HepG2 (cell line): Measurements from ENCODE around the gene TUT1. TPM values are rescaled to one million over a fixed set of nuclear protein-coding genes. Genes with fewer than 3 reads are reported as not detected.

Source experiments
- ATAC-seq: fragments of 200-7000 bp; cut with Tn5 transposase; 3 replicates; pipeline ENCODE4 v1.9.1; 2020; ENCODE audit warnings: mild to moderate bottlenecking, moderate library complexity
- BruUV-seq: library from RNA; stranded (reverse); fragments of 400-500 nt; replicated peaks from 2 replicates; lab custom pipeline; 2021; lab: Mats Ljungman, UMichigan
- CTCF ChIA-PET: fragments of 300-600 bp; formaldehyde crosslinking; extraction: SDS; loops from one replicate; lab custom pipeline; 2021; ENCODE audit warnings: low total read pairs, inconsistent platforms, low intra/inter-chr PET ratio; lab: Yijun Ruan, JAX
- POLR2A ChIA-PET: fragments of 350-600 bp; sonication (Branson Sonifier 250); formaldehyde crosslinking; loops from one replicate; lab custom pipeline; 2020; ENCODE audit warnings: antibody characterized with exemption, inconsistent platforms; lab: Yijun Ruan, JAX
- DNase-seq: peaks from one replicate; pipeline ENCODE4 v3.0.0-alpha.2; 2015; ENCODE audit warnings: low spot score
- FAIRE-seq: peaks from 3 replicates; lab custom pipeline; 2011; peaks lifted over from hg19 to GRCh38; lab: Jason Lieb, UNC
- H2AFZ ChIP-seq: one replicate; pipeline ENCODE4 v1.6.1; 2011; ENCODE audit warnings: low read length, inconsistent platforms
- H3K27ac ChIP-seq: fragments of 300-600 bp; 3 replicates; pipeline ENCODE4 v1.8.0; 2011; ENCODE audit warnings: mixed run types, mild to moderate bottlenecking, mixed read lengths, low read length, inconsistent platforms; ENCODE audit not compliant: insufficient read depth; ENCODE audit errors: extremely low read length
- H3K27me3 ChIP-seq, 2 experiments: fragments of 200-600 bp in 1 of 2; 2 replicates in 1 of 2; 3 replicates in 1 of 2; pipeline versions ENCODE4 v1.6.0 to v1.8.0; 2011; ENCODE audit warnings: low read length in 2 of 2, mild to moderate bottlenecking in 2 of 2, moderate library complexity in 2 of 2, inconsistent platforms in 1 of 2; ENCODE audit not compliant: insufficient read depth in 2 of 2, control insufficient read depth in 1 of 2
- H3K36me3 ChIP-seq, 2 experiments: fragments of 200-600 bp in 1 of 2; replicated peaks in 1 of 2; 2 replicates in 1 of 2; 3 replicates in 1 of 2; pipeline versions ENCODE4 v1.5.1 to v1.8.0; 2011; ENCODE audit warnings: low read length in 2 of 2, inconsistent platforms in 1 of 2; ENCODE audit not compliant: insufficient read depth in 2 of 2, control insufficient read depth in 1 of 2
- H3K4me1 ChIP-seq: 2 replicates; pipeline ENCODE4 v1.5.1; 2012; ENCODE audit warnings: low read length, inconsistent platforms; ENCODE audit not compliant: insufficient read depth
- H3K4me2 ChIP-seq: 2 replicates; pipeline ENCODE4 v1.6.0; 2011; ENCODE audit warnings: low read depth, low read length, inconsistent platforms
- H3K4me3 ChIP-seq, 3 experiments: fragments of 200-600 bp in 1 of 3; sonication (generic), shearing (Covaris generic) in 1 of 3; replicated peaks in 1 of 3; 2 replicates each; pipeline ENCODE4 v1.5.1; 2011 to 2016; ENCODE audit warnings: low read length in 3 of 3, inconsistent platforms in 2 of 3, low read depth in 2 of 3, mild to moderate bottlenecking in 2 of 3, control low read depth in 1 of 3, mixed read lengths in 1 of 3; ENCODE audit not compliant: insufficient read depth in 1 of 3
- H3K79me2 ChIP-seq: one replicate; pipeline ENCODE4 v1.6.1; 2011; ENCODE audit warnings: low read length, inconsistent platforms; ENCODE audit not compliant: insufficient read depth
- H3K9ac ChIP-seq: 2 replicates; pipeline ENCODE4 v1.6.0; 2011; ENCODE audit warnings: mild to moderate bottlenecking, low read depth, low read length, inconsistent platforms; ENCODE audit not compliant: insufficient read depth
- H3K9me3 ChIP-seq: 2 replicates; pipeline ENCODE4 v1.5.1; 2012; ENCODE audit warnings: mild to moderate bottlenecking, low read length
- H4K20me1 ChIP-seq: 2 replicates; pipeline ENCODE4 v1.6.0; 2011; ENCODE audit warnings: inconsistent platforms, mild to moderate bottlenecking, low read length, moderate library complexity; ENCODE audit not compliant: insufficient read depth
- CHD2 ChIP-seq: IDR thresholded peaks from 2 replicates; pipeline ENCODE4 v1.6.1; 2011; ENCODE audit warnings: low read depth, low read length, improper control_type of control experiment
- ESRRA ChIP-seq: sonication (generic); formaldehyde crosslinking; IDR thresholded peaks from 2 replicates; pipeline ENCODE4 v1.5.1; 2020; ENCODE audit warnings: mild to moderate bottlenecking, low read depth, missing genetic modification reagents
- IKZF4 ChIP-seq: sonication (generic); formaldehyde crosslinking; IDR thresholded peaks from 2 replicates; pipeline ENCODE4 v1.5.1; 2020; ENCODE audit warnings: borderline replicate concordance, mild to moderate bottlenecking, low read depth, missing genetic modification reagents; ENCODE audit errors: not compliant biosample characterization
- PTBP1 ChIP-seq: fragments of 200-400 bp; formaldehyde crosslinking; IDR thresholded peaks from 2 replicates; pipeline ENCODE4 v1.6.1; 2018; ENCODE audit warnings: low read length, low read depth; ENCODE audit not compliant: poor library complexity, severe bottlenecking
- REXO4 ChIP-seq: sonication (generic); formaldehyde crosslinking; IDR thresholded peaks from 2 replicates; pipeline ENCODE4 v1.8.0; 2022; ENCODE audit warnings: missing genetic modification reagents, mild to moderate bottlenecking, borderline replicate concordance
- RFX3 ChIP-seq: IDR thresholded peaks from 2 replicates; pipeline ENCODE4 v1.6.1; 2016; ENCODE audit warnings: missing biosample characterization, missing genetic modification reagents
- ZNF232 ChIP-seq: sonication (generic); formaldehyde crosslinking; IDR thresholded peaks from 2 replicates; pipeline ENCODE4 v1.4.0; 2020; ENCODE audit warnings: missing genetic modification reagents, borderline replicate concordance
- ZNF558 ChIP-seq: sonication (generic); formaldehyde crosslinking; IDR thresholded peaks from 2 replicates; pipeline ENCODE4 v1.9.0; 2022; ENCODE audit warnings: mild to moderate bottlenecking, missing genetic modification reagents, borderline replicate concordance
- ZNF569 ChIP-seq: sonication (generic); formaldehyde crosslinking; IDR thresholded peaks from 2 replicates; pipeline ENCODE4 v1.5.0; 2020; ENCODE audit warnings: mild to moderate bottlenecking, missing genetic modification reagents, moderate library complexity, borderline replicate concordance
- ZNF7 ChIP-seq: IDR thresholded peaks from 2 replicates; pipeline ENCODE4 v1.6.1; 2016; ENCODE audit warnings: missing biosample characterization, missing genetic modification reagents
- ZNF781 ChIP-seq: sonication (generic); formaldehyde crosslinking; IDR thresholded peaks from 2 replicates; pipeline ENCODE4 v1.5.1; 2020; ENCODE audit warnings: borderline replicate concordance, mild to moderate bottlenecking, missing genetic modification reagents; ENCODE audit errors: not compliant biosample characterization
- WGBS: methylation state at CpG from one replicate; pipeline ENCODE4 v1.1.6; 2017; ENCODE audit warnings: low lambda C conversion rate; 5-methylcytosine and 5-hydroxymethylcytosine counted together
- in situ Hi-C: cut with HindIII; loops from 2 replicates; pipeline ENCODE4 v1.10.0; 2017; ENCODE audit warnings: low pct_unique_long_range_greater_than_20kb; ENCODE audit not compliant: extremely low pct_ligation_motif_present
- intact Hi-C: fragments of 100-400 bp; cut with micrococcal nuclease; formaldehyde crosslinking; loops from one replicate; pipeline ENCODE4 v1.10.0; 2022; ENCODE audit not compliant: unreplicated experiment
- polyA plus RNA-seq, 8 experiments: library from polyadenylated mRNA; depleted of rRNA in 3 of 8; stranded (reverse) in 7 of 8; unstranded in 1 of 8; fragments of >200 nt; fragmentation: Illumina TruSeq in 4 of 8; extraction: Trizol in 4 of 8; gene quantifications; 2 replicates each; pipeline versions ENCODE4 v1.2.1 to v1.2.3, GENCODE V29; 2011 to 2016; ENCODE audit warnings: low read depth in 4 of 8, missing spikeins in 1 of 8, mixed read lengths in 1 of 8; ENCODE audit not compliant: insufficient read depth in 1 of 8
- total RNA-seq, 5 experiments: library from RNA; depleted of rRNA; stranded (reverse); fragments of >200 nt; fragmentation: Illumina TruSeq; extraction: Trizol; gene quantifications; 2 replicates each; pipeline ENCODE4 v1.2.3, GENCODE V29; 2016; ENCODE audit warnings: low read depth in 1 of 5
- TF ChIP-seq, protein P1 (sequence below): sonication (generic); formaldehyde crosslinking; IDR thresholded peaks from 2 replicates; pipeline ENCODE4 v1.4.0; 2020; ENCODE audit warnings: mild to moderate bottlenecking, low read depth, missing genetic modification reagents
- TF ChIP-seq, protein P2 (sequence below): sonication (generic); formaldehyde crosslinking; IDR thresholded peaks from 2 replicates; pipeline ENCODE4 v1.8.0; 2022; ENCODE audit warnings: mild to moderate bottlenecking, missing genetic modification reagents, moderate library complexity

Gene TUT1
- total and polyA plus RNA-seq, 2 of the 13 experiments (the other 11 are each of a cell fraction or from before 2014, with no cell fraction given) = 9.7 to 14.3 TPM

DNA sequence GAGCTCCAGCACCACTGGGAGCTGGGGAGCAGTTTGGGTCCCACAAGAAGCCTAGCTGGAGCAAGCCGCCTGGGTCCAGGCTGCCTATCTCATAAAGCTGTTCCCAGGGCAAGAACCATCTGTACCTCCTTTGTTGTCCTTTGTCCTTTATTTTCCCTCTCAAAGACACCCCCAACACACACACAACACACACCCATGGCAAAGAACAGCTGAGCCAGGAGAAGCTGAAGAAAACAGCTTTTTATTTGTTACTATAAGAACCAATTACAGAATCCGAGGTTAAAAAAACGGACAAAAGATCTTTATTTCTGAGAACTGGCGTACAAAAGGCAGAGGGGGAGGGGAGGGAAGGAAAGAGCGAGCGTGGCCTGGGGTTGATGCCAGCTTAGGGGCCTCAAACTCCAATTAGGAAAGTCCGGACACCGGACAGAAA, 1.7 kb upstream of the TUT1 start:
- Histone ChIP-seq H3K9me3 (no peaks in the 10 kb centered on the region), H3K9ac (no peak overlapping the region), H3K27ac (peak overlapping the region; percentile 62), H2AFZ (no peak overlapping the region), H3K79me2 (peaks cover 18% of the 10 kb centered on the region), H3K27me3 (no peaks in the 10 kb centered on the region; a peak in 1 of 5 replicates), H3K4me3 (no peak overlapping the region; a peak in 1 of 6 replicates), H3K4me1 (peaks cover 38% of the 10 kb centered on the region), H3K4me2 (no peak overlapping the region; the same call in 1 of the 2 replicates), H4K20me1 (no peaks in the 10 kb centered on the region), H3K36me3 (peaks cover 28 to 33% of the 10 kb centered on the region in 2 experiments)
- no TSS peak for BruUV-seq
- 86% methylated on average over 8 of the region's 8 CpGs for WGBS
- POLR2A ChIA-PET = interaction anchor here (2.0 to 4.4 kb wide), 15 partner anchors 9 to 247 kb away, joined by 13 to 160 read pairs (median 38); partner anchors contain the start of genes AHNAK, B3GAT3, C11orf98 and CSKMT
- no peak for FAIRE-seq
- ATAC-seq = no peak
- no peak for DNase-seq
- in situ Hi-C loops = no loop called here
- TF ChIP-seq ZNF232 (CRISPR knock-in tag) (no peak), PTBP1 (no peak), ZNF7 (CRISPR knock-in tag) (no peak), ESRRA (no peak), ZNF558 (no peak), RFX3 (CRISPR knock-in tag) (no peak)
- intact Hi-C loops = loop anchor here (5.0 kb wide), 1 partner anchor 59 kb away; the partner anchor contains the start of gene INTS5
- CTCF ChIA-PET = interaction anchor here (3.1 kb wide), 1 partner anchor 19 kb away, joined by 14 read pairs; the partner anchor contains the start of genes EML3 and ROM1

DNA sequence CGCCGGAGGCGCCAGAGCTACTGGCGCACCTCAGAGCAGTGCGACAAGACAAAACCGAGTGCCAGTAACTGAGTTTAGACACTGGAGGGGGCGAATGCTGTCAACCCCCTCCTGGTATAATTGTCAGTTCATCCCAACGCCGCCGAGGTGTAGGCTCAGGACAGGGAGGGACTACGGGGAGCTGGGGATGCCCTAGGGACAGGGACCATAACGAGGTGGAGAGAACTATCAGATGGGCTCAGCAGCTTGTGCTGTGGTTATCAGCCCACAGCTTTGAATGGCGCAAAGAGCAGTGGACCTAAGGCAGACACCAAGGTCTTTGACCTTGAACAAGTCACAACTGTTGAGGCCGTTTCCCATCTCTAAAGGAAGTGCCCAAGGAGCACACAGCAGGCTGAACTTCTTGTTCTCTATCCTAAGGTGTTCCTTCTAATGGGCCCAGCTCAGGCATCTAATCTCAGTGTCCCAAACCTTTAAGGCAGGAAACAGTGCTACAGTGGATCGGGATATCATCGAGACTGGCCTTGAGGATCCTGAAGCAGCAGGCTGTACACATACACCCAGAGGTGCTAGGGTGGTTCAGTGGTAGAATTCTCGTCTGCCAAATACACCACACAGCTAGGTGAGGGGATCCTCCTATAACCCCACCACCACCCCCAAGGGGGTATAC, 958 bp upstream of the TUT1 start:
- 24% methylated on average over 9 of the region's 17 CpGs for WGBS
- Histone ChIP-seq H3K9me3 (no peaks in the 10 kb centered on the region), H3K27ac (peak overlapping the region; percentile 62), H4K20me1 (no peaks in the 10 kb centered on the region), H3K4me3 (peak overlapping the region; percentile 27 to 71 (median 58); a peak in 5 of 6 replicates), H2AFZ (no peak overlapping the region), H3K36me3 (peaks cover 21 to 26% of the 10 kb centered on the region in 2 experiments), H3K79me2 (peaks cover 18% of the 10 kb centered on the region), H3K27me3 (no peaks in the 10 kb centered on the region; a peak in 1 of 5 replicates), H3K4me2 (peak overlapping the region; percentile 86), H3K9ac (peak overlapping the region; percentile 60), H3K4me1 (peaks cover 45% of the 10 kb centered on the region)
- ChIA-PET POLR2A (interaction anchor here (0.7 to 4.4 kb wide), 56 partner anchors 9 to 800 kb away, joined by 3 to 160 read pairs (median 8); partner anchors contain the start of genes AHNAK, B3GAT3, C11orf98 and CSKMT), CTCF (interaction anchor here (3.1 kb wide), 1 partner anchor 20 kb away, joined by 14 read pairs; the partner anchor contains the start of genes EML3 and ROM1)
- intact Hi-C loops (loop anchor here (5.0 kb wide), 1 partner anchor 60 kb away; the partner anchor contains the start of gene INTS5), in situ Hi-C loops (no loop called here)
- FAIRE-seq (no peak), ATAC-seq (peak; percentile 38), DNase-seq (no peak)
- TSS peak; percentile 100 for BruUV-seq
- TF ChIP-seq, protein P1, sequence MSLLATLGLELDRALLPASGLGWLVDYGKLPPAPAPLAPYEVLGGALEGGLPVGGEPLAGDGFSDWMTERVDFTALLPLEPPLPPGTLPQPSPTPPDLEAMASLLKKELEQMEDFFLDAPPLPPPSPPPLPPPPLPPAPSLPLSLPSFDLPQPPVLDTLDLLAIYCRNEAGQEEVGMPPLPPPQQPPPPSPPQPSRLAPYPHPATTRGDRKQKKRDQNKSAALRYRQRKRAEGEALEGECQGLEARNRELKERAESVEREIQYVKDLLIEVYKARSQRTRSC (CRISPR knock-in tag) = no peak; the same call in 1 of the 2 replicates
- TF ChIP-seq ZNF781 = peak; percentile 18
- peak; percentile 16 for TF ChIP-seq IKZF4
- TF ChIP-seq CHD2 = 0 out of 2 replicates have a peak, but pooled peaks have one; percentile 2
- no peak for TF ChIP-seq ZNF569 (CRISPR knock-in tag)
- no peak for TF ChIP-seq REXO4 (CRISPR knock-in tag)
- TF ChIP-seq, protein P2, sequence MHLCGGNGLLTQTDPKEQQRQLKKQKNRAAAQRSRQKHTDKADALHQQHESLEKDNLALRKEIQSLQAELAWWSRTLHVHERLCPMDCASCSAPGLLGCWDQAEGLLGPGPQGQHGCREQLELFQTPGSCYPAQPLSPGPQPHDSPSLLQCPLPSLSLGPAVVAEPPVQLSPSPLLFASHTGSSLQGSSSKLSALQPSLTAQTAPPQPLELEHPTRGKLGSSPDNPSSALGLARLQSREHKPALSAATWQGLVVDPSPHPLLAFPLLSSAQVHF (CRISPR knock-in tag) = peak; percentile 56; the same call in 1 of the 2 replicates
